PC-3 (cell line): ENCODE results near the gene ACTG1.

Experiments used
- CTCF ChIP-seq: fragments of 300-600 bp; sonication (generic); conservative IDR thresholded peaks from 2 replicates; pipeline ENCODE4 v1.5.1; 2017; ENCODE audit warnings: antibody characterized with exemption, low read depth, mild to moderate bottlenecking, low read length
- EZH2 ChIP-seq: fragments of 300-600 bp; sonication (generic); IDR thresholded peaks from one replicate; pipeline ENCODE4 v1.6.1; 2017; ENCODE audit warnings: antibody characterized with exemption, mild to moderate bottlenecking, low read length; ENCODE audit not compliant: unreplicated experiment
- EZH2phosphoT487 ChIP-seq: fragments of 300-600 bp; sonication (generic); IDR thresholded peaks from 2 replicates; pipeline ENCODE4 v1.6.1; 2018; ENCODE audit warnings: mild to moderate bottlenecking, antibody characterized with exemption, low read length, borderline replicate concordance

DNA sequence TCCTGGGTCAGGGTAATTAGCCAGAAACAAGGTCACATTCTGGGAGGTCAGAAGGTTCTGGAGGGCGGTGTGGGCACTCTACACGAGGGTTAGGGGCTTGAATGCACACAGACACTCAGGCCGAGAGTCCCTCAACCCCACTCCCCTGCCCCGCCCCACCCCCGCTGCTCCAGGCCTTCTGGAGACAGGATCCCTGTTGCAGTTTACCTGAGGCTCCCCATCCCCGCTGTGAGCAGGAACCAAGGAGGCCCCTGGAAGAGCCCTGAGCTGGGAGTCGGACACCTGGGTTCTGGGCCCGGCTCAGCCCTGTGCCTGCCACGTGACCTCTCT lies 4.4 kb upstream of the ACTG1 start:
- TF ChIP-seq CTCF (no peak), EZH2 (no peak), EZH2phosphoT487 (no peak)
